Pancreas (tissue), 10 donors: ENCODE results near the gene FAAH2. TPM values are rescaled to one million over a fixed set of nuclear protein-coding genes. Genes with fewer than 3 reads are reported as not detected.

Experiments
- ATAC-seq, 4 donors: fragments of 200-7000 bp; cut with Tn5 transposase; one replicate each; pipeline versions ENCODE4 v1.8.0 to v1.9.1; 2020; ENCODE audit warnings: mild to moderate bottlenecking in 4 of 4, moderate library complexity in 4 of 4
- DNase-seq, 6 donors: peaks; one replicate each; pipeline ENCODE4 v3.0.0-alpha.2; 2020
- FAIRE-seq: peaks from 2 replicates; lab custom pipeline; 2012; peaks lifted over from hg19 to GRCh38; lab: Jason Lieb, UNC
- H3K27ac ChIP-seq, 4 donors: fragments of 200-600 bp; sonication (generic); 1 replicate in 3 of 4; 2 replicates in 1 of 4; pipeline versions ENCODE4 v1.5.0 to v1.8.0; 2020
- H3K27me3 ChIP-seq, 4 donors: fragments of 200-600 bp; one replicate each; pipeline ENCODE4 v1.8.0; 2021
- H3K36me3 ChIP-seq, 3 donors: fragments of 200-600 bp; sonication (generic) in 1 of 3; one replicate each; pipeline versions ENCODE4 v1.5.0 to v1.8.0; 2020 to 2021
- H3K4me1 ChIP-seq, 3 donors: fragments of 200-600 bp; one replicate each; pipeline ENCODE4 v1.8.0; 2021
- H3K4me3 ChIP-seq, 4 donors: fragments of 200-600 bp; sonication (generic) in 2 of 4; one replicate each; pipeline versions ENCODE4 v1.5.0 to v1.8.0; 2020 to 2021
- H3K9me3 ChIP-seq, 4 donors: fragments of 200-600 bp; one replicate each; pipeline ENCODE4 v1.8.0; 2021
- CTCF ChIP-seq, 4 donors: fragments of 200-600 bp; sonication (generic) in 3 of 4; IDR thresholded peaks; one replicate each; pipeline versions ENCODE4 v1.5.0 to v1.8.0; 2021; ENCODE audit warnings: antibody characterized with exemption in 4 of 4
- WGBS, 2 donors: extraction: QIAGEN DNeasy Blood & Tissue Kit; methylation state at CpG; one replicate each; pipeline ENCODE4 v1.1.7; 2013; 5-methylcytosine and 5-hydroxymethylcytosine counted together
- intact Hi-C, 3 donors: fragments of 100-400 bp; cut with DNase I; formaldehyde crosslinking; loops; one replicate each; pipeline versions ENCODE4 v1.11.1 to v1.14.2; 2022
- polyA plus RNA-seq, 2 donors: library from polyadenylated mRNA; stranded (reverse); fragments of 200-250 nt; gene quantifications; one replicate each; pipeline ENCODE4 v1.2.3, GENCODE V29; 2013
- total RNA-seq, 6 donors: library from RNA; stranded (reverse); fragmentation: NEBNext Ultra II Directional in 4 of 6; extraction: Animal tissue kit (Norgen Biotek cat#: 25700) in 4 of 6; gene quantifications; one replicate each; pipeline versions ENCODE4 v1.2.1 to v1.2.4, GENCODE V29; 2021 to 2023
- donor health status: healthy with polysubstance abuse.
- donor health status: DM: no; HTN: no; CAD: no; lungs with moderate emphysema.
- donor health status: DM: no; HTN: no; CAD: no.
- donor health status: control.
- donor health status: control.
- donor health status: Bipolar disorder and iron deficiency.
- donor health status: DM: yes; HTN: yes; CAD: no.
- donor health status: DM: no; HTN: no; CAD: no.
- donor health status: DM: no; HTN: no; CAD: no.
- donor health status: DM: yes; HTN: yes; CAD: no.

Gene FAAH2
- total and polyA plus RNA-seq, 8 donors: 13.3 to 22.2 (median 17.8) TPM

- WGBS, 2 donors: 88 to 96% methylated on average over 2 of the region's 2 CpGs
- DNase-seq (no peak), ATAC-seq (no peak), FAIRE-seq (no peak)
- intact Hi-C loops: no loop called here
- H3K4me3 ChIP-seq: no peak overlapping the region
- no peaks in the 10 kb centered on the region for H3K9me3 ChIP-seq
- no peaks in the 10 kb centered on the region for H3K27me3 ChIP-seq
- TF ChIP-seq CTCF (IDR thresholded peaks at IDR 0.05): no peak
- H3K36me3 ChIP-seq: no peaks in the 10 kb centered on the region
- H3K4me1 ChIP-seq: no peaks in the 10 kb centered on the region
- H3K27ac ChIP-seq: no peak overlapping the region
These were observed 135.8 kb downstream of the FAAH2 start for GRCh38 chrX:57422289-57422688.

GRCh38 chrX:57422790-57423189 lies 136.3 kb downstream of the FAAH2 start:
- TF ChIP-seq CTCF (IDR thresholded peaks at IDR 0.05): no peak
- no peaks in the 10 kb centered on the region for H3K4me1 ChIP-seq
- no peak for ATAC-seq
- no peak for FAIRE-seq
- DNase-seq: no peak
- H3K27ac ChIP-seq: no peak overlapping the region
- WGBS, 2 donors: 76 to 95% methylated on average over 2 of the region's 2 CpGs
- no peak overlapping the region for H3K4me3 ChIP-seq
- H3K27me3 ChIP-seq: no peaks in the 10 kb centered on the region
- no peaks in the 10 kb centered on the region for H3K9me3 ChIP-seq
- intact Hi-C loops: no loop called here
- H3K36me3 ChIP-seq: no peaks in the 10 kb centered on the region

GRCh38 chrX:57445076-57445475 lies 158.6 kb downstream of the FAAH2 start:
- TF ChIP-seq CTCF (IDR thresholded peaks at IDR 0.05): no peak
- Histone ChIP-seq H3K27ac (no peak overlapping the region), H3K36me3 (no peaks in the 10 kb centered on the region), H3K9me3 (no peaks in the 10 kb centered on the region), H3K4me1 (no peaks in the 10 kb centered on the region), H3K27me3 (no peaks in the 10 kb centered on the region), H3K4me3 (no peak overlapping the region)
- intact Hi-C loops: no loop called here
- no peak for FAIRE-seq
- DNase-seq: no peak
- no peak for ATAC-seq
- 57 to 75% methylated on average over 5 of the region's 5 CpGs for WGBS, 2 donors

GRCh38 chrX:57445832-57446231 lies 159.3 kb downstream of the FAAH2 start:
- TF ChIP-seq CTCF (IDR thresholded peaks at IDR 0.05): no peak
- ATAC-seq (no peak), DNase-seq (no peak), FAIRE-seq (no peak)
- no peaks in the 10 kb centered on the region for H3K4me1 ChIP-seq
- no peaks in the 10 kb centered on the region for H3K27me3 ChIP-seq
- intact Hi-C loops: no loop called here
- no peaks in the 10 kb centered on the region for H3K9me3 ChIP-seq
- H3K36me3 ChIP-seq: no peaks in the 10 kb centered on the region
- no peak overlapping the region for H3K4me3 ChIP-seq
- 79 to 94% methylated on average over 1 of the region's 1 CpG for WGBS, 2 donors
- no peak overlapping the region for H3K27ac ChIP-seq

GRCh38 chrX:57447856-57448255 lies 161.3 kb downstream of the FAAH2 start:
- WGBS, 2 donors: 72 to 73% methylated on average over 2 of the region's 2 CpGs
- TF ChIP-seq CTCF (IDR thresholded peaks at IDR 0.05): no peak
- Histone ChIP-seq H3K36me3 (no peaks in the 10 kb centered on the region), H3K4me1 (no peaks in the 10 kb centered on the region), H3K4me3 (no peak overlapping the region), H3K27ac (no peak overlapping the region), H3K9me3 (no peaks in the 10 kb centered on the region), H3K27me3 (no peaks in the 10 kb centered on the region)
- DNase-seq (no peak), ATAC-seq (no peak), FAIRE-seq (no peak)
- intact Hi-C loops: no loop called here
